NCI-H226 (cell line): ENCODE measurements around the gene PRSS3.
"Not testable (repeated sequence)": the region's sequence is repeated elsewhere in the genome, so short reads cannot be mapped to it uniquely, and the experiment has no call there.

Source experiments
- DNase-seq: peaks from one replicate; pipeline ENCODE4 v3.0.0-alpha.2; 2015

PRSS3 gene

GRCh38 chr9:33818847-33819500 lies 23.6 kb downstream of the PRSS3 start:
- no peak for DNase-seq

- DNase-seq, result no peak
Measured at GRCh38 chr9:33820231-33820745, 24.9 kb downstream of the PRSS3 start.

- no peak for DNase-seq
Measured at GRCh38 chr9:33823801-33824200, 28.4 kb downstream of the PRSS3 start.

GRCh38 chr9:33827285-33827684 lies 31.9 kb downstream of the PRSS3 start:
- not testable (repeated sequence) for DNase-seq

- DNase-seq, result not testable (repeated sequence)
Measured at GRCh38 chr9:33829641-33830230, 34.4 kb downstream of the PRSS3 start.

GRCh38 chr9:33835625-33836260 lies 40.4 kb downstream of the PRSS3 start:
- no peak for DNase-seq

- DNase-seq, result peak; percentile 51
Measured at GRCh38 chr9:33836261-33836660, 40.9 kb downstream of the PRSS3 start.

GRCh38 chr9:33837138-33837537 lies 41.8 kb downstream of the PRSS3 start:
- no peak for DNase-seq

GRCh38 chr9:33840381-33840780 lies 45.0 kb downstream of the PRSS3 start:
- DNase-seq, result no peak

- DNase-seq, result no peak
Measured at GRCh38 chr9:33843312-33843961, 48.1 kb downstream of the PRSS3 start.

GRCh38 chr9:33846231-33846630 lies 50.9 kb downstream of the PRSS3 start:
- no peak for DNase-seq

- not testable (repeated sequence) for DNase-seq
Measured at GRCh38 chr9:33847894-33848205, 52.5 kb downstream of the PRSS3 start.
